IMR-90 (cell line): ENCODE data around the gene GOLT1A. TPM values are rescaled to one million over a fixed set of nuclear protein-coding genes. Genes with fewer than 3 reads are reported as not detected.
A peak's percentile ranks its signal among the peaks of the same experiment; 100 is the strongest.

Source experiments
- ATAC-seq: fragments of 200-7000 bp; cut with Tn5 transposase; 2 replicates; pipeline ENCODE4 v1.9.1; 2020; ENCODE audit warnings: low read depth, mild to moderate bottlenecking, moderate library complexity
- BruUV-seq: library from RNA; stranded (reverse); fragments of 400-500 nt; replicated peaks from 2 replicates; lab custom pipeline; 2021; lab: Mats Ljungman, UMichigan
- CTCF ChIA-PET: fragments of 300-600 bp; formaldehyde crosslinking; extraction: SDS; loops from one replicate; lab custom pipeline; 2021; ENCODE audit warnings: antibody characterized with exemption; lab: Yijun Ruan, JAX
- POLR2A ChIA-PET: fragments of 300-600 bp; sonication (Branson Sonifier 250); formaldehyde crosslinking; loops from one replicate; lab custom pipeline; 2022; ENCODE audit warnings: antibody characterized with exemption; ENCODE audit not compliant: unreplicated experiment; lab: Charles Lee
- DNase-seq: peaks from one replicate; pipeline ENCODE4 v3.0.0; 2013
- H2AFZ ChIP-seq: replicated peaks from 2 replicates; pipeline ENCODE3; 2013; ENCODE audit warnings: low read length, mild to moderate bottlenecking; ENCODE audit not compliant: poor library complexity
- H2AK5ac ChIP-seq: 2 replicates; pipeline ENCODE4 v1.6.1; 2013; ENCODE audit warnings: low read depth, low read length, inconsistent platforms
- H2AK9ac ChIP-seq: replicated peaks from 2 replicates; pipeline ENCODE3; 2013; ENCODE audit warnings: mild to moderate bottlenecking, low read depth, low read length, moderate library complexity; ENCODE audit not compliant: poor library complexity
- H2BK120ac ChIP-seq: 2 replicates; pipeline ENCODE4 v1.6.1; 2013; ENCODE audit warnings: low read depth, low read length, inconsistent platforms
- H2BK15ac ChIP-seq: 3 replicates; pipeline ENCODE4 v1.6.1; 2013; ENCODE audit warnings: low read depth, low read length, inconsistent platforms
- H2BK20ac ChIP-seq: 2 replicates; pipeline ENCODE4 v1.6.1; 2013; ENCODE audit warnings: low read depth, mild to moderate bottlenecking, inconsistent platforms, low read length, moderate library complexity
- H2BK5ac ChIP-seq: 2 replicates; pipeline ENCODE4 v1.6.1; 2013; ENCODE audit warnings: mild to moderate bottlenecking, low read depth, low read length, inconsistent platforms; ENCODE audit not compliant: poor library complexity, severe bottlenecking
- H3K14ac ChIP-seq: replicated peaks from 2 replicates; pipeline ENCODE4 v1.6.1; 2013; ENCODE audit warnings: low read depth, low read length, inconsistent platforms
- H3K18ac ChIP-seq: 2 replicates; pipeline ENCODE4 v1.6.1; 2013; ENCODE audit warnings: low read depth, low read length, control low read depth
- H3K23ac ChIP-seq: 2 replicates; pipeline ENCODE4 v1.6.1; 2013; ENCODE audit warnings: low read depth, low read length, inconsistent platforms
- H3K27ac ChIP-seq: 2 replicates; pipeline ENCODE4 v1.5.1; 2013; ENCODE audit warnings: mild to moderate bottlenecking, control low read depth, low read length; ENCODE audit not compliant: insufficient read depth
- H3K27me3 ChIP-seq: 2 replicates; pipeline ENCODE4 v1.6.1; 2013; ENCODE audit warnings: low read length; ENCODE audit not compliant: control insufficient read depth, insufficient read depth
- H3K36me3 ChIP-seq: 2 replicates; pipeline ENCODE4 v1.6.1; 2013; ENCODE audit warnings: low read length, mixed read lengths; ENCODE audit not compliant: control insufficient read depth, insufficient read depth
- H3K4ac ChIP-seq: 2 replicates; pipeline ENCODE4 v1.6.1; 2013; ENCODE audit warnings: low read depth, low read length, inconsistent platforms
- H3K4me1 ChIP-seq: 2 replicates; pipeline ENCODE4 v1.6.1; 2013; ENCODE audit warnings: low read length, mixed read lengths; ENCODE audit not compliant: control insufficient read depth, insufficient read depth
- H3K4me2 ChIP-seq: 2 replicates; pipeline ENCODE4 v1.6.1; 2013; ENCODE audit warnings: low read depth, mild to moderate bottlenecking, control low read depth, low read length, moderate library complexity
- H3K4me3 ChIP-seq: 2 replicates; pipeline ENCODE4 v1.5.1; 2013; ENCODE audit warnings: low read depth, mild to moderate bottlenecking, control low read depth, low read length, moderate library complexity; ENCODE audit not compliant: insufficient read depth
- H3K56ac ChIP-seq: 2 replicates; pipeline ENCODE4 v1.6.1; 2013; ENCODE audit warnings: low read length, inconsistent platforms; ENCODE audit not compliant: insufficient read depth; ENCODE audit errors: extremely low read depth
- H3K79me1 ChIP-seq, 2 experiments: 2 replicates each; pipeline ENCODE4 v1.6.1; 2013; ENCODE audit warnings: low read length in 2 of 2, inconsistent platforms in 1 of 2, low read depth in 1 of 2
- H3K9ac ChIP-seq: 2 replicates; pipeline ENCODE4 v1.6.1; 2013; ENCODE audit warnings: low read depth, low read length, control low read depth
- H3K9me1 ChIP-seq: 2 replicates; pipeline ENCODE4 v1.6.1; 2013; ENCODE audit warnings: low read length, inconsistent platforms; ENCODE audit not compliant: insufficient read depth
- H3K9me3 ChIP-seq: 2 replicates; pipeline ENCODE4 v1.6.1; 2013; ENCODE audit warnings: low read length; ENCODE audit not compliant: control insufficient read depth, insufficient read depth
- H4K20me1 ChIP-seq: 2 replicates; pipeline ENCODE4 v1.6.1; 2013; ENCODE audit warnings: low read length, inconsistent platforms; ENCODE audit not compliant: insufficient read depth
- H4K5ac ChIP-seq: 2 replicates; pipeline ENCODE4 v1.6.1; 2013; ENCODE audit warnings: mild to moderate bottlenecking, low read depth, low read length, control low read depth
- H4K8ac ChIP-seq, 2 experiments: 2 replicates each; pipeline ENCODE4 v1.6.1; 2013; ENCODE audit warnings: low read depth in 2 of 2, low read length in 2 of 2, control low read depth in 1 of 2, inconsistent platforms in 1 of 2
- H4K91ac ChIP-seq: 2 replicates; pipeline ENCODE4 v1.6.1; 2013; ENCODE audit warnings: low read depth, low read length, inconsistent platforms; ENCODE audit not compliant: insufficient read depth
- CEBPB ChIP-seq: IDR thresholded peaks from 2 replicates; pipeline ENCODE4 v1.6.1; 2012; ENCODE audit warnings: low read depth, low read length, improper control_type of control experiment
- CTCF ChIP-seq: conservative IDR thresholded peaks from 2 replicates; pipeline ENCODE4 v1.5.1; 2012; ENCODE audit warnings: mild to moderate bottlenecking, low read depth, low read length, improper control_type of control experiment
- FOS ChIP-seq: fragments of 150-350 bp; IDR thresholded peaks from 2 replicates; pipeline ENCODE4 v1.6.1; 2016; ENCODE audit warnings: low read depth, low read length
- MAZ ChIP-seq: IDR thresholded peaks from 2 replicates; pipeline ENCODE4 v1.6.1; 2012; ENCODE audit warnings: low read depth, mild to moderate bottlenecking, low read length, improper control_type of control experiment, moderate library complexity, borderline replicate concordance
- SMC3 ChIP-seq: fragments of 150-350 bp; IDR thresholded peaks from 2 replicates; pipeline ENCODE4 v1.6.1; 2016; ENCODE audit warnings: low read depth, mild to moderate bottlenecking, antibody characterized with exemption, low read length, moderate library complexity
- WGBS, 2 experiments: methylation state at CpG; one replicate each; pipeline versions ENCODE4 v1.1.5 to v1.1.7; 2013; ENCODE audit warnings: missing lambda C conversion rate in 2 of 2; ENCODE audit not compliant: insufficient read length in 1 of 2; ENCODE audit errors: extremely low coverage in 2 of 2; 5-methylcytosine and 5-hydroxymethylcytosine counted together
- dilution Hi-C: fragments of 300-500 bp; cut with HindIII; formaldehyde crosslinking; loops from one replicate; pipeline ENCODE4 v1.14.3; 2018; ENCODE audit warnings: low sequenced_read_pairs; ENCODE audit not compliant: unreplicated experiment
- in situ Hi-C: fragments of 300-500 bp; cut with MboI; formaldehyde crosslinking; loops from 3 replicates; pipeline ENCODE4 v1.14.3; 2019; ENCODE audit warnings: low sequenced_read_pairs, inconsistent platforms, mixed read lengths
- intact Hi-C: fragments of 100-400 bp; cut with micrococcal nuclease; formaldehyde crosslinking; loops from 2 replicates; pipeline ENCODE4 v1.10.0; 2022
- polyA plus RNA-seq, 3 experiments: library from polyadenylated mRNA; depleted of rRNA; stranded (reverse); fragments of >200 nt; gene quantifications; 2 replicates each; pipeline ENCODE4 v1.2.3, GENCODE V29; 2012; ENCODE audit warnings: low replicate concordance in 1 of 3
- total RNA-seq: library from RNA; depleted of rRNA; stranded (reverse); fragments of >200 nt; gene quantifications from 2 replicates; pipeline ENCODE4 v1.2.3, GENCODE V29; 2012

Gene GOLT1A
- total and polyA plus RNA-seq, 2 of the 4 experiments (the other 2 are of a cell fraction) = 0.32 TPM; not detected in 1

GRCh38 chr1:204151552-204152309, 62.1 kb downstream of the GOLT1A start, which contains the start of gene ETNK2:
Gene ETNK2 (minus strand): TSS chr1:204152044. CDS start chr1:204151852, 192 bp downstream.
- peaks cover 7% of the 10 kb centered on the region; the same call in 1 of the 2 replicates for H3K9me1 ChIP-seq
- H3K9ac ChIP-seq = peak within 1 kb of the TSS; percentile 85
- H2BK20ac ChIP-seq = no peak within 1 kb of the TSS
- dilution Hi-C loops = loop anchor here (25.0 kb wide), 1 partner anchor 236 kb away; no protein-coding TSS in a partner anchor
- peak within 1 kb of the TSS; percentile 71; the same call in 1 of the 2 replicates for H4K91ac ChIP-seq
- peak within 1 kb of the TSS; percentile 80 for H4K5ac ChIP-seq
- H3K27ac ChIP-seq = peak within 1 kb of the TSS; percentile 27; the same call in 1 of the 2 replicates
- peak within 1 kb of the TSS; percentile 90 to 94 for H4K8ac ChIP-seq
- peak within 1 kb of the TSS; percentile 93 for H3K4ac ChIP-seq
- peak; percentile 86; the same call in 1 of the 2 replicates for TF ChIP-seq MAZ
- peak; percentile 11; the same call in 1 of the 2 replicates for TF ChIP-seq FOS
- TF ChIP-seq SMC3 = no peak
- no peak for TF ChIP-seq CTCF
- peak; percentile 75 for TF ChIP-seq CEBPB
- H2AFZ ChIP-seq = peak within 1 kb of the TSS; percentile 95
- peak within 1 kb of the TSS; percentile 93 for H3K4me2 ChIP-seq
- H3K18ac ChIP-seq = peak within 1 kb of the TSS; percentile 15
- in situ Hi-C loops = no loop called here
- POLR2A ChIA-PET = no interaction called here
- peak within 1 kb of the TSS; percentile 41; the same call in 1 of the 3 replicates for H2BK15ac ChIP-seq
- DNase-seq (peak; percentile 56), ATAC-seq (peak; percentile 92)
- peak within 1 kb of the TSS; percentile 19; the same call in 1 of the 2 replicates for H2BK120ac ChIP-seq
- peak within 1 kb of the TSS; percentile 92 for H3K14ac ChIP-seq
- no TSS peak for BruUV-seq
- H3K4me3 ChIP-seq = peak within 1 kb of the TSS; percentile 95
- peak within 1 kb of the TSS; percentile 84 for H2AK5ac ChIP-seq
- peaks cover 0 to 9% of the 10 kb centered on the region in 2 experiments; a peak in 2 of 4 replicates for H3K79me1 ChIP-seq
- H3K9me3 ChIP-seq = no peaks in the 10 kb centered on the region
- H3K36me3 ChIP-seq = 0 out of 2 replicates have a peak, but pooled peaks cover 1% of the 10 kb centered on the region
- H2BK5ac ChIP-seq = no peak within 1 kb of the TSS
- 0% methylated on average over 3 of the region's 94 CpGs; no CpG with 5 or more reads in 1 of the 2 experiments for WGBS, 2 experiments
- peaks cover 7% of the 10 kb centered on the region for H3K4me1 ChIP-seq
- CTCF ChIA-PET = interaction anchor here (0.6 to 1.2 kb wide), 3 partner anchors 55 to 413 kb away, joined by 3 to 5 read pairs (median 5); no protein-coding TSS in a partner anchor
- peak within 1 kb of the TSS; percentile 82; the same call in 1 of the 2 replicates for H3K23ac ChIP-seq
- intact Hi-C loops = no loop called here
- H2AK9ac ChIP-seq = peak within 1 kb of the TSS; percentile 96
- peaks cover 3% of the 10 kb centered on the region; the same call in 1 of the 2 replicates for H3K27me3 ChIP-seq
- no peaks in the 10 kb centered on the region for H4K20me1 ChIP-seq
- H3K56ac ChIP-seq = peak within 1 kb of the TSS; percentile 43; the same call in 1 of the 2 replicates
